ENCODE data around the gene BRAP. TPM values are rescaled to one million over a fixed set of nuclear protein-coding genes. Genes with fewer than 3 reads are reported as not detected.

BRAP gene
- total and polyA plus RNA-seq, 10 of the 15 experiments (the other 5 are each of a cell fraction or from before 2014, with no cell fraction given), result 2.3 to 28.2 (median 17.8) TPM

DNA sequence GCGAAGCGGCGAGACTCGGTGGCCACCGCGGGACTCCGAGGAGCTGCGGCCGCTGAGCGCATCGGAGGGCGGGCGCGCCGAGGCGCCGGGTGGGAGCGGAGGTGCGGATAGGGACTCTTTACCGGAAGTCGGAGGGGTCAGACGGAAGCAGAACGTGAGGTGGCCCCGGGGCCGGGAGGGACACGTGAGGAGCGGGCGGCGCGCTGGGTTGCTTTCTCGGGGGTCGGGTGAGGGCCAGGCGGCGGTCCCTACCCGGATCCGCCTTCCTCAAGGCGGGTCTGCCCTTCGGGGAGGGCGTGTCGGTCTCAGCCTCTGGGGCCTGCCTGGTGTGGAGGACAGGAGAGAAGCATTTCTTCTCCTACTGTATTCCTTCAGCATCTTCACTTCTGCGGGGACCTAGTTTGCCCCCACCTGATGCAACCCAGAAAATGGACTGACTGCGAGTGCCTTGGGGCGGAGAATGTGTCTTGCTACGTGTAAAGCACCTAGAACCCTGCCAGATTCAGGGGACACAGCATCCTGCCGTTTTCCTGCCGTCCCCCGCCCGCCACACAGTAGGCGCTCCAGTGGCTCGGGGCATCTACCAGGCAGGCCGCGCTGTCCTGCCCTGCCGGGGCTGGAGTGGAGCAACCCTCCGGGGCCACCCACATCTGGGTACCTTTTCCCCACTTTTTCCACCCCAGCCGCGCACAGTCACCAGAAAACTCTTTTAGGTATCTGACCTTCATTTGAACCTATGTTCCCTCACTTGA lies 86.1 kb downstream of the BRAP start (continued):
- TF ChIP-seq BCL3 (IDR thresholded peaks at IDR 0.05; ENCODE audit: borderline replicate concordance, insufficient read depth, low read depth, low read length, poor library complexity, severe bottlenecking) (peak; percentile 23), CHD1 (IDR thresholded peaks at IDR 0.05; ENCODE audit: low read depth, low read length) (no peak), MYB (IDR thresholded peaks at IDR 0.05; ENCODE audit: borderline replicate concordance, low read depth, low read length) (no peak), NFYA (IDR thresholded peaks at IDR 0.05; ENCODE audit: borderline replicate concordance, low read depth, low read length) (no peak), ZNF24 (IDR thresholded peaks at IDR 0.05) (no peak), MEF2A (IDR thresholded peaks at IDR 0.05; ENCODE audit: insufficient read depth, low read depth, low read length) (no peak), ATF3 (IDR thresholded peaks at IDR 0.05; ENCODE audit: borderline replicate concordance, extremely low read depth, low read depth, low read length) (no peak), SMAD1 (IDR thresholded peaks at IDR 0.05; ENCODE audit: low read depth, partially characterized antibody) (no peak), CBFB (IDR thresholded peaks at IDR 0.05; ENCODE audit: low read depth) (peak; percentile 61; the same call in 1 of the 2 replicates), ESRRA (IDR thresholded peaks at IDR 0.05; ENCODE audit: low read length) (no peak), PML (IDR thresholded peaks at IDR 0.05; ENCODE audit: low read length) (peak; percentile 89), SMC3 (IDR thresholded peaks at IDR 0.05; ENCODE audit: borderline replicate concordance, low read length) (no peak), ZNF687 (IDR thresholded peaks at IDR 0.05) (0 out of 2 replicates have a peak, but pooled peaks have one; percentile 34), ZNF622 (IDR thresholded peaks at IDR 0.05) (no peak), RFX5 (IDR thresholded peaks at IDR 0.05; ENCODE audit: low read depth, low read length) (no peak), IKZF2 (IDR thresholded peaks at IDR 0.05) (peak; percentile 16 to 36; a peak in 2 of 4 replicates), PAX8 (IDR thresholded peaks at IDR 0.05) (no peak), TBL1XR1 (IDR thresholded peaks at IDR 0.05; ENCODE audit: low read depth, low read length) (no peak)
- TF ChIP-seq, protein P1, sequence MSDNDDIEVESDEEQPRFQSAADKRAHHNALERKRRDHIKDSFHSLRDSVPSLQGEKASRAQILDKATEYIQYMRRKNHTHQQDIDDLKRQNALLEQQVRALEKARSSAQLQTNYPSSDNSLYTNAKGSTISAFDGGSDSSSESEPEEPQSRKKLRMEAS (IDR thresholded peaks at IDR 0.05; ENCODE audit: low read depth, low read length), result peak; percentile 86
- TF ChIP-seq, protein P2, sequence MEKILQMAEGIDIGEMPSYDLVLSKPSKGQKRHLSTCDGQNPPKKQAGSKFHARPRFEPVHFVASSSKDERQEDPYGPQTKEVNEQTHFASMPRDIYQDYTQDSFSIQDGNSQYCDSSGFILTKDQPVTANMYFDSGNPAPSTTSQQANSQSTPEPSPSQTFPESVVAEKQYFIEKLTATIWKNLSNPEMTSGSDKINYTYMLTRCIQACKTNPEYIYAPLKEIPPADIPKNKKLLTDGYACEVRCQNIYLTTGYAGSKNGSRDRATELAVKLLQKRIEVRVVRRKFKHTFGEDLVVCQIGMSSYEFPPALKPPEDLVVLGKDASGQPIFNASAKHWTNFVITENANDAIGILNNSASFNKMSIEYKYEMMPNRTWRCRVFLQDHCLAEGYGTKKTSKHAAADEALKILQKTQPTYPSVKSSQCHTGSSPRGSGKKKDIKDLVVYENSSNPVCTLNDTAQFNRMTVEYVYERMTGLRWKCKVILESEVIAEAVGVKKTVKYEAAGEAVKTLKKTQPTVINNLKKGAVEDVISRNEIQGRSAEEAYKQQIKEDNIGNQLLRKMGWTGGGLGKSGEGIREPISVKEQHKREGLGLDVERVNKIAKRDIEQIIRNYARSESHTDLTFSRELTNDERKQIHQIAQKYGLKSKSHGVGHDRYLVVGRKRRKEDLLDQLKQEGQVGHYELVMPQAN (conservative IDR thresholded peaks at IDR 0.05), result peak; percentile 72

Data from GM12878 (cell line).